Panc1 (cell line): ENCODE data around the gene ANXA3.

Experiments
- POLR2AphosphoS5 ChIP-seq: IDR thresholded peaks from 2 replicates; pipeline ENCODE4 v1.6.1; 2012; ENCODE audit warnings: mild to moderate bottlenecking, low read depth, low read length, moderate library complexity
- SIN3A ChIP-seq: IDR thresholded peaks from 2 replicates; pipeline ENCODE4 v1.6.1; 2012; ENCODE audit warnings: low read depth, mild to moderate bottlenecking, low read length, moderate library complexity, borderline replicate concordance; ENCODE audit not compliant: insufficient read depth
- TCF7L2 ChIP-seq: IDR thresholded peaks from 2 replicates; pipeline ENCODE4 v1.6.1; 2011; ENCODE audit warnings: mild to moderate bottlenecking, low read depth, low read length, inconsistent platforms
- TF ChIP-seq, protein P1 (sequence below): fragments of 450-650 bp; IDR thresholded peaks from 2 replicates; pipeline ENCODE4 v1.5.1; 2017; ENCODE audit warnings: mild to moderate bottlenecking

DNA sequence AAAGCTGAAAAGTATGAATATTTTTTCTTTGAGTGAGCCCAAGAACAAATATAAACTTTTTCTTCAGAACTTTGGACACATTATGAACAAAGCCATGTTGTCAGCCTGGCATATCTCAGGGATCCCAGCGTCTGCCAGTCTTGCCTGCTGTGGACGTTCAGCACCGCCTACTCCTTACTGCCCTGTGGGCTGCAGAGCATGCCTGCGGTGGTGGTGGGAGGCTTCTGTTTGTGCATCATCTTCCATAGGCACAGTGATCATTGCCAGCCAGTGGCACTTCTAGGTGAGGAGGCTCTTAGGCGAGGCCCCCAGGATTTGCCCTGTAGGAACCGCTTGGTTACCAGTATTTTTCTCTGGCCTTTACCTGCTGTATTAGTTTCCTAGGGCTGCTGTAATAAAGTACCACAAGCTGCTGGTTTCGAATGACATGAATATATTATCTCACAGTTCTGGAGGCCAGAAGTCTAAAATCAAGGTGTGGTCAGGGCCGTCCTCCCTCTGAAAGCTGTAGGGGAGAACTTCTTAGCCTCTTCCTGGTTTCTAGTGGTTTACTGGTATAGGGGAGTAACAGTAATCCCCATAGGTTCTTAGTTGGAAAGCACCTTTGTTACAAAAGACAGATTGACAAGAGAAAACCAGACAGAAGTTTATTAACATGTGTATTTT, 15.4 kb downstream of the ANXA3 start:
- TF ChIP-seq SIN3A (no peak), POLR2AphosphoS5 (no peak), TCF7L2 (no peak)
- TF ChIP-seq, protein P1, sequence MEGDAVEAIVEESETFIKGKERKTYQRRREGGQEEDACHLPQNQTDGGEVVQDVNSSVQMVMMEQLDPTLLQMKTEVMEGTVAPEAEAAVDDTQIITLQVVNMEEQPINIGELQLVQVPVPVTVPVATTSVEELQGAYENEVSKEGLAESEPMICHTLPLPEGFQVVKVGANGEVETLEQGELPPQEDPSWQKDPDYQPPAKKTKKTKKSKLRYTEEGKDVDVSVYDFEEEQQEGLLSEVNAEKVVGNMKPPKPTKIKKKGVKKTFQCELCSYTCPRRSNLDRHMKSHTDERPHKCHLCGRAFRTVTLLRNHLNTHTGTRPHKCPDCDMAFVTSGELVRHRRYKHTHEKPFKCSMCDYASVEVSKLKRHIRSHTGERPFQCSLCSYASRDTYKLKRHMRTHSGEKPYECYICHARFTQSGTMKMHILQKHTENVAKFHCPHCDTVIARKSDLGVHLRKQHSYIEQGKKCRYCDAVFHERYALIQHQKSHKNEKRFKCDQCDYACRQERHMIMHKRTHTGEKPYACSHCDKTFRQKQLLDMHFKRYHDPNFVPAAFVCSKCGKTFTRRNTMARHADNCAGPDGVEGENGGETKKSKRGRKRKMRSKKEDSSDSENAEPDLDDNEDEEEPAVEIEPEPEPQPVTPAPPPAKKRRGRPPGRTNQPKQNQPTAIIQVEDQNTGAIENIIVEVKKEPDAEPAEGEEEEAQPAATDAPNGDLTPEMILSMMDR: no peak
